ENCODE measurements around the gene CDH24. TPM values are rescaled to one million over a fixed set of nuclear protein-coding genes. Genes with fewer than 3 reads are reported as not detected.

The CDH24 gene
- total RNA-seq, 1 donor from 2014 or later: 2.4 TPM

DNA sequence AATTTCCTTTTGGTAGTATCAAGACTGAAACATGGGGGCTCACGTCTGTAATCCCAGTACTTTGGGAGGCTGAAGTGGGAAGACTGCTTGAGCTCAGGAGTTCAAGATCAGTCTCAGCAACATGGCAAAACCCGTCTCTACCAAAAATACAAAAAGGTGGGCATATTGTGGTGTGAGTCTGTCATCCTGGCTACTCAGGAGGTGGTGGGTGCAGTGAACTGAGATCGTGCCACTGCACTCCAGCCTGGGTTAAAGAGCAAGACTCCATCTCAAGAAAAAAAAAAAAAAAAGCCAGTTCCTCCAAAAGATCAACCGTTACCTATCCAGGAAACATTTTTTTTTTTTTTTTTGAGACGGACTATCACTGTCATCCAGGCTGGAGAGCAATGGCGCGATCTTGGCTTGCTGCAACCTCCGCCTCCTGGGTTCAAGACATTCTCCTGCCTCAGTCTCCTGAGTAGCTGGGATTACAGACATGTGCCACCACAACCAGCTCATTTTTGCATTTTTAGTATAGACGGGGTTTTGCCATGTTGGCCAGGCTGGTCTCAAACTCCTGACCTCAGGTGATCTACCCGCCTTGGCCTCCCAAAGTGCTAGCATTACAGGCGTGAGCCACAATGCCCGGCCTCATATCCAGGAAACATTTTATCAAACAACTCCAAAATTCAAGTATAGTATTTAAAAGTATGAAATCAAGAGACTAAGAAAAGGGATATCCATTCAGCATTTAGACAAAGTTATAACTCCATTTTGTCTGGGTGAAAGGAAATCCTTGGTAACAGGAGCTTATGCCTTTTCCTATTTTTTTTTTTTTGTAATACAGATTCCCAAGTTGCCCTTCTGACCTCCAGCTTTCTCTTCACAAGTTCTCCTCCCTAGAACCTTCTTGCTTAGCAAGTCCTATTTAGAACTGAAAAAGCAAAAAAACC is 34.2 kb upstream of the CDH24 start:
- no peak for DNase-seq (ENCODE audit: low spot score)

DNA sequence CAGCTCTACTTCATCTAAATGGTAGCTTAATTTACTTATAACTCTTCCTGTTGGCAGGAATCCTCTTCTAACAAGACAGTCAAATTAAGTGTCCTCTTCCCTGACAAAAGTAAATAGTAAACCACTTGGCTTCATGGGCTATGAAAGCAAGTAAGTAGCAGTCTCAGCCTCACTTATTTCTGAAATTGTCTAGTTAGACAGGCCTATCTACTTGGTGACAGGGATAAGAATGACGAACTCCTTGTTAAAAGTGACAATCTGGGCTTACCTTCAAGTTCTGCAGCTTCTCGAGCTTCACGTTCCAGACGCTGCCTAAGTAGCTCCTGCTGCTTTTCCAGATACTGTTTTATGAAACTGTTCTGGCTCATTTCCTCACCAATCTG is 32.9 kb upstream of the CDH24 start:
- no peak for DNase-seq (ENCODE audit: low spot score)

DNA sequence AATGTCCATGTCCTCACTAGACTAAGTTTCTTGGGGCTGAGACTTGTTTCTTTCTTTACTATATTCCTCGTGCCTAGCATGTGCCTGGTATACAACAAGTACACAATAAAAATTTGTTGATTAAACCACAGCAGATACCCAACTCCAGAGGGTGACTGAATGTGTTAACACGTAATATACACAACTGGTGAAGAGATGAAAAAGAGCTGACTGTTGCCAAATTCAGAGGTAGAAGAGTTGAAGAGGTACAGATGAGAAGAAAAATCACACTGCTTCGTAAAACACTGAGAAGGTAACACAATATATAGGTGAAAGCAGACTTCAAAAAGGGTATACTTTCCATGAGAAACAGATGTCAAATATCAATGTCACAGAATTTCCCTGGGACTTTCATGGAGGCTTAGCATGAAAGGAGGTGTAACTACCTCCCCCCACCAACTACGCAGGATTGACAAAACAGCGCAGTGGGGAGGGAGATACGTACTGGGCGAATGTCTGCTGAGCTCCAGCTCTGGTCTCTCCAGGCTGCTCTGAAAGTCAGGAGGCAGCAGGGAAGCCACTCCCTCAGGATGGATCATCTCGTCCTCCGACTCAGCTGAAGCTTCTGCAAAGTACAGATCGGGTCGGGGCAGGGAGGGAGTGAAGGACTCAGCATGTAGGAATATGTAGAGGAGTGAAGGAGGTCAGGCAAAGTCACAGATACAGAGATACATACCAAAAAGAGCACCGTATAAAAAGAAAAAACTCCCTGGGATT is 32.4 kb upstream of the CDH24 start:
- DNase-seq (ENCODE audit: low spot score): no peak

DNA sequence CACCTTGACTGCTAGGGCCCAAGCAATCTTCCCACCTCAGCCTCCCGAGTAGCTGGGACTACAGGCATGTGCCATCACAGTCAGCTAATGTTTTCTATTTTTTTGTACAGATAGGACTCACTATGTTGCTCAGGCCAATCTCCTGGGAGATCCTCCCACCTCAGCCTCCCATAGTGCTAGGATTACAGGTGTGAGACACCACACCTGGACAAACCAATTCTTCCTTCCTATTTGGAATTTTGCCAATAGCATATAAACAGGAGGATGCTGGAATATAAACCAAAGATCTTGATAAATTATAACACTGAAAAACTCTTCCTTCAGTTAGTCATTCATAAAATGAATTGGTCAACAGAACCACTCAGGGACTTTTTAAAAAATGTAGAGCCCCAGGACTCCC is 29.2 kb upstream of the CDH24 start:
- no peak for DNase-seq (ENCODE audit: low spot score)

DNA sequence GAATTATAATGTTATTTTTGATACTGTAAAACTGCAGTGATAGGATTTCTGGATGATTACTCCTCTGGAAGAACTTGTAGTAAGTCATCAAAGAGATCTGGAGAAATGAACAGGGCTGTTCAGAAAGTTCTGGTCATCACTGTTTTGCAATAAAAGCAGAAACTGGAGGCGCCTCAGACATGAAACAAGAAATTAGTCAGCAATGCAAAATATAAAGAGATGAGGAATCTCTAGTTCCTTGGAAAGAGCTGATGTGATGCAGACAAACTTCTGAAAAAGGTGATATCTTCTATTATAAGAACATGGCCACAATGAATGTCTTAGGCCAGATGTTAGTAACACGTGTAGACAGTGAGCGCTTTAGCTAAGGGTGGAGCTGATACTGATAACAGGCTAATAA is 28.1 kb upstream of the CDH24 start:
- no peak for DNase-seq (ENCODE audit: low spot score)

DNA sequence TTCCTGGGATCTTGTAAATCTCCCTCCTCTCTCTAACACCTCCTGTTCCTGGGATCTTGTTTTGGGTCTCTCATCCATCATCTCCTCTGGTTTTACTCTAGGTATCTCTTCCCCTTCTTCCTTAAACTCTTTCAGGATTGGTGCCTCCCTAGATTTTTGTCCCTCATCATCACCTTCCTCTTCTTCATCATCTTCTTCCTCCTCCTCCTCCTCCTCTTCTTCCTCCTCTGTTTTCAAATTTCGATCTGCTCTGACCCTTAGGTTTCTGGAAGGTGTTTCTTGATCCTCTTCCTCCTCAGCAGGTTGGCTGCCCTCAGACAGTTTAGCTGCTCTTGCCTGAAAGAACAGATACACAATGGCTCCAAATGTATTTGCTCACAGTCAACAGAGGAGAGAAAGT is 23.2 kb upstream of the CDH24 start:
- DNase-seq (ENCODE audit: low spot score): no peak

DNA sequence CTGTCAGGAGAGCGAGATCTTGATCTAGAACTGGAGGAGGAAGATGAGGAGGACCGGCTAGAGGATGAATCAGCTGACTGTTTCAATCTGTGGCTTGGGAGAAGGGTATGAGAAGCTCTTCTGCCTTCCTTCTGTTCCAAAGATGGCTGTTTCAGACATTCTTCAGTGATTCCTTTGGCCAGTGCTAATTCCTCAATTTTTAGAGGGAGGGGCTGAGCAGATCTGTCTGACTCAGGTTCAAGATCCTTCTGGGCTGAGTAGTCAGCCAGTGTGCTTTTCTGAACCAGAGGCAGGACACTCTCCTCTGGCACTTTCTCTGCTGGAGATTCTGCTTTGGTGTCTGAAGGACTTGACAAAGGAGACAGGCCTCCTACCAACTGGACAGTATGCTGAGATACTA is 22.4 kb upstream of the CDH24 start:
- no peak for DNase-seq (ENCODE audit: low spot score)

DNA sequence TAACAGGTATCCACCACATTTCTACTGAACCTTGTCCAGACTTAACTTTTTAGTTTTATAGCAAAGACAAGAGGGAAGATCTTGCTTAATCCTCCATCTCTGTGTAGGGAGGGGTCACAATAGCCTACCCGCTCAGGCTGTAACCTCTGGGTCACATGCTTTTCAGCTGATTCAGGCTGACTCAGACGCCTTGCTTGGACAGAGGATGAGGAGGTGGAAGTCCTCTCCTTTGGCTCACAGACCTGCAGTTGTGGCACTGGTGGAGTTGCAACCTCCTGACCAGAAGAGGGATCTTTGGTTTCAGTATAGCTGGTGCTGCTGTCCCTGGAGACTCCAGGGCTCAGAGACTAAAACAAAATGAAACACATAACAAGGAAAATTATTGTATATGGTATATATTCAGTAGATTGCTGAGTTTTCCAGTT is 21.4 kb upstream of the CDH24 start:
- DNase-seq (ENCODE audit: low spot score): peak; percentile 88

DNA sequence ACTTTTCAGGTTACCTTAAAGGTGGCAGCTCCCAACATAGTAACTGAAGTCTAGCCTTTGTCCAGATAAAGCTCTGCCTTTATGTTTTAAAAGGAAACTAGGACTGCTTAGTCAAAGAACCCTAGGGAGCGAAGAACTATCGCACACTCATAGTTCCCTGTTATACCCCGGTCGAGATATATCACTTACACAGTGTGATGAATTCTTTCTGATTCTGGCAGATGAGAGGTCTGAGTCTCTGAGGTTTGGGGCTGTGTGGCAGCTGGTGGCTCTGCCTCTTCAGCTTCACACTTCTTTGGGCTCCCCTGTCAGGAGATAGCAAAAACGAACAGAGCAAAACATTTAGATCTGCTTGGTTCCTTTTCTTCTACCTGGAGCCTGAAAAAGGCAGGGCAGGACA is 20.6 kb upstream of the CDH24 start:
- no peak for DNase-seq (ENCODE audit: low spot score)

DNA sequence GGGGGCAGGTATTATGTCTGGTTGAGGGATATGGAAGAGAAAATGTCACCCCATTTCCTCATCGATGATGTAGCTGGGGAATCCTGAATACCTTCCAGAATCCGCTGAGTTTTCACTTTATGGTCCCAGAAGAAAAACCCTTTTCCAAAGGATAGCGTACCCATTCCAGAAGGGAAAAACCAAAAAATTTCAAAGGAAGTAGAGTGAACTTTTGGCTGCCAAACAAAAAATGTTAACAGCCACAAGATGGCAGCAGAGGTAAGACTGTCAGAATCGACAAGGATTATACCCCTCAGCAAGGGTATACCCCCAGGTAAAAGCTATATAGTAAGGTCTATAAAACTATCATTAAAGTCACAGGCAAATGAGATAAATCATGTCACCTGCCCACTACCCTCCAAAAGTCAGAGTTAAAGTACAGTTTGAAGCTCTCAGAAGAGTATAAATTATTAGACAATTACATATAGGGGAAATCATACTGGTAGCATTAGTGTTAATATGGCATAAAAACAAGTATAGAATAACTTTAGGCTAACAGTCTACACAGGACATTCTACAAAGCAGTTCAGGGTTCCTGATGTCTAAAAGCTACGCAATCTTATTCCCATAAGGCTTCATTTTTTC is 19.6 kb upstream of the CDH24 start:
- DNase-seq (ENCODE audit: low spot score): no peak

DNA sequence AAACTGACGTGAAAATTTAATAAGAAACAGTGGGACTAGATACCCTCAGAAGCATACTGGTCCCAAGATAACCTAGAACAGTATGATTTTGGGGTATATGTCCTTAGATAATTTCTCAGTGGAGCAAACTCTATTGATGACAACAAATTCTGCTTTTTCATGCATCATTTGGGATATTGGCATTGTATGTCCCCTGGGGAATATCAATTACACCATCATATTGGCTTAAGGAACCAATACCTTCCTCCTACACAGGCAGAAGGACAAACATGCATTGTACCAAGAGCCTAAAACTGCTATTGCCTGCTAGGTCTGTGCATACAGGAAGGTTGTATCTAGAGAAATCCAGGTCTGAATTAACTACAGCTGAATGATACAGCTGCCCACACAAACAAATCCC is 17.6 kb upstream of the CDH24 start:
- DNase-seq (ENCODE audit: low spot score): no peak

DNA sequence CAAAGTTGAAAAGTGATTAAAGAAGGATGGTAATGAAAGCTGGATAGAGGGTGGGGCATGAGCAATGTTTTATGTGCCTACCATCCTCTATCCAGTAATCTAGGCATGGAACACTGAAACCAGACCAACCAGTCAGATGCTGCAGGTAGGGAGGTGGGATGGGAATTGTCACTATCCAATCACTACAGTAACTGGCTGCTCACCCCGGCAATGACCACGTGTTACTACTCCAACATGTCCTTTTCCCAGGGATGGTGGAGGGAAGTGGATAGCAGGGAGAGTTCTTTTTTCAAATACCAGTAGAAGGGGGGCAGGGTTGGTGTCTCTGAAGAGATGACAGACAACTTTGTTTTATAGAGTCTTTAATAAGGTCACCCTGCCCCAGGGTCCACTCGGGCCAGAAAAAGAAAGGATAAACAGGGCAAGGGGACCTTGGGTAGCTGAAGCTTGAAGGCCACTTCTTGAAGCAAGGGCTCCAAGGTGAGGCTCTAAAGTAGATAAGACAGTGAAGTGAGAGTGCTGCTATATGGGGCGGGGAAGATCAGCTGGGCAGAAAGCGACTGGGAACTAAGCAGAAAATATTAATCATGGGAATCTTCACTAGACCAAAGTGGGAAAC is 14.7 kb upstream of the CDH24 start:
- DNase-seq (ENCODE audit: low spot score): peak; percentile 30

DNA sequence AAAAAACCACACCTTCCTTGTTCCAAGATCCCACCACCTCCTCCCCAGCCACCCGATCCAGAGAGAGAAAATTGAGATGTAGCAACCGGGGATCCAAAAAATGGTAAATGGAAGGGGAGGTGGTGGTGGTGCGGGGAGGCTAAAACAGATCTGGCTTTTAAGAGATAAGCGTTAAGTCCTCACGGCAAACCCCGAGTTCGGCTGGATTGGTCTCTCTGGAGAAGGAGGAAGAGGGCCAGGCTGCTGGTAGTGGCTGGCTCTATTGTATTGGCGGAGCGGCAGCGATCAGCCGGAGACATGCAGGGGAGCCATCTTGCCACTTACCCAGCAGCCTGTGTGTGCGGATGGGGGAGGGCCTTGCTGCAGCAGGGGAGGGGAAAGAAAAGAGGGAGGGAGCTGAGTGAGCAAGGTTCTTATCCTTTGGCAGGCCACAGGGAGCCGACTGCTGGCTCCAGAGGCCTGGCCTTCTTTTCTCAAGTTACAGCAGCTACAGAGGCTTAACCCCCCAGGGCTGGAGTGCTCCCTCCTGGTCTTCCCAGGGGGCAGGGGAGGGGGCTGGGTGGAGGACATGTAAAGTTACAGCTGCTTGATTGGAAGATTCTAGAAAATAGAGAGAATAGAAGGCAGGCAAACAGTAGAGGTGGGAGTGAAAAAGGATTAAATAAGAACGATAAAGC is 14.1 kb upstream of the CDH24 start:
- DNase-seq (ENCODE audit: low spot score): peak; percentile 90

DNA sequence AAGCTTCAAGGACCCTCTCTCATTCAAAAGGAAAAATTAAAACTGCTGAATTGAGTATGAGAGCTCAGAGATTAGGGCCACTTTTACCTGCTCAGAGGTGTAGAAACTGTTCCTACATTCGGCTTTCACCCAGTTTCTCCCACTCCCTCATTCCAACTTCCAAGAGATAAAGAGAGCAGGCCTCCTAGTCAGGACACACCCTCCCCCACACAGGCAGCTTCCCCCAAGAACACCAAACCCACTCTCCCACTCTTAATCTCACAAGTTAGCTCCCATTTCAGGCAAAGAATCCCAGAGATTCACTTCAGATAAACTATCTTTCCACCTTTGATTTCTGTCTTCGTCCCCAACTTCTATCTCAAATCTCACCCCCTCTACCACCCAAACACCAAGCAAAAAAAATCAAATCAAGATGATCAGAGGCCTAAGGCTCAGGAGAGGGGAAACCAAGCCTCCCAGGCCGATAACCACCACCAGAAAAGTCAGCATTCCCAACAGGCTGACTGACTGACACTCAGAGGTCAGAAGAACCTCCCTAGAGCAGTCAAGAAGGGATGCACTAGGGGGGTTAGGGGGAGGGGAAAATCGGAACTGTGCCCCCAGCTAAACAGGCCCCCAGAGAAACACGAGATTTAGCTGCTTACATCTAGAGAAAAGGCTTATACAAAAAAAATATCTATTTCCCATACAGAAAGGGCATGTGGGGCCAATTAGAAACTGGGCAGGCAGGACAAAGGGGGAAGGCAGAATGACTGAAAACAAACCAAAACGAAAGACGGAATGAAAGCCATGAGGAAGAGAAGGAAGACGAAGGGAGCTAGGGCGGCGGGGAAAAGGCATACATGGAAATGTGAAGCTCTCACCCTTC is 13.2 kb upstream of the CDH24 start:
- DNase-seq (ENCODE audit: low spot score): no peak

DNA sequence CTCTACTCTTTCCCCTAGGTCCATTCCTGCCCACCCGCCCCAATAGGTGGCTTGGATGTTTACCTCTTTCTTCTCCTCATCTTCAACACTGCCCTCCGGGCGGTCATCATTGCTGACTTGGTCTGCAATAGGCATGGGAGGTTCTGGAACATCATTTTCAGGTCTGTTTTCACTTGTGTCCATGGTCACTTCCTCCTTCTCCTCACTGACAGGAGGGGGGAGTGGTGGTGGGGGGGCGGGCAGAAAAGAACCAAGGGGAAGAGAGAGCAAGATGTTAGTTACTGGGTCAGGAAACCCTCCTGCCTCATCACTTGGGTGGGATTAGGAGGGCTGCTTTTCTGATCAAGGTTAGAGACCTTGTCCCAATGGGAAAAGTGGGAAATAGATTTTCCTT is 12.1 kb upstream of the CDH24 start:
- DNase-seq (ENCODE audit: low spot score): peak; percentile 55

DNA sequence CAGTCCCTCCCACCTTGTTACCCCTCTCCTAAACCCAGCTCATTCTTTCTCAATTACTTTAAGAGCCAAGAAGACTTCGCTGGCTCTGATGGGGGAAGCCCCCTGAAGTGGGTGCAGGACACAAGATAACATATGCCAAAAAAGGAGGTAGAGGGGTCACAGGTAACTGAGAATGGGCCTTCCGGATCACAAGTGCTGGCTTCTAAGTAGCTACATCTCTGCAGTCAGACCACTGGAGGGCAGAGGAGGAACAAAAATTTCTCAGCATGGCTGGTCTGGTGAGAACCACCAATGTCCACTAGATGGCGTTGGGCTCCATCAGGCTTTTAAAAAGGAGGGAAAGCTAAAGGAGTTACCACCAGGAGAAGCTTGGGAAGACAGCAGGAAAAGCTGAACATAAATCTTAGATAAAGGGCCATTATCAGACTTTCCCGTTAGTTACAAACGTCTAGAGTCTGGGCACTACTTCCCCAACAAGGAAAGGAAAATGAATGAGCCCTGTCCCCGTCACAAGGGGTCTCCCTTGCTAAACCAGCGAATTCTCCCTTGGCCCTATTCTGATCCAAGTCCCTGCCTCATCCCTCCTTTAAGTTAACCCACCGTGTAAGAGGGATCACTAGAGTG is 11.6 kb upstream of the CDH24 start:
- peak; percentile 81 for DNase-seq (ENCODE audit: low spot score)

DNA sequence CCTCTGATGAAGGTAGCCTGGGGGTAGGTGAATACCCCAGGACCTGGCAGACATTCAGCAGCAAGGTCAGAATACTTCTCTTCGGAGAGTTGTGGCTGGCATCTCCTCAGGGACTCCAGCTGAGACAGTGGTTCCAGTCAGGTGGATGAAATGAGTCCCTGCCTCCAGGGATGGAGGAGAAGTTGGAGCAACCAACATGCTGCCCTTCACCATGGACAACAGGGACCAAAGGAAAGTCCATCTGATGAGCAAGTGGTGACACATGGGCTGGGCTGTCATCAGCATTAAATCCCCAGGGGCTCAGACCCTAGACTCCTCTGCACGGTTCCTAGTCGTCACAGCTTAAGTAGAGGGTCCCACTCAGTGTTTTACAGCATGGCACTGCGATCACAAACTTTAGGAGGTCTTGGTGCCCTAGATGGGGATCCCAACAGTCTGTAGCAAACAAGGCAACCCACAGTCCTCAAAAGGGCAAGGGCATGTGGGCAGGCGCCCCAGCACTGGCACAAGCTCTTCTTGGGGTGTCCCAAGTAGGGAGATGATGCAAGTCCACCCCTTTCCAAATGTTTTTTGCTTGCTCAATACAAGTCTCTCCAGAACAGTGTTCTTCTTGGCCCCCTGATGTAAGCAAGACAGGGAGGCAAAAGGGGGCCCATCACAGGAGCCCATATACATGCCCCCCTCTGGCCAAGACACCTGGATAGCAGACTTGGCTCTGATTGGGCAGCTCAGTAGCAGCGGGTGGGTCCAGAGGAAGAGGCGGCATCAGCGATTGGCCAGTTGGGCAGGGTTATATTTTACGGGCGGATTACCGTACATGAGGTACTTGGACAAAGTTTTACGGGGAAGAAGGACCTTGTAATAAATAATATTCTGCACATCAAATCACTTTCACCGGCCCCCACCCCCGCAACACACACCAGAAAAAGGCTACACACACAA is 10.8 kb upstream of the CDH24 start:
- DNase-seq (ENCODE audit: low spot score): no peak

Measured in mesenteric fat pad (tissue), 1 donor.